HEK293 (cell line): ENCODE results near the gene ANKRD13A.

Experiments used
- REPIN1 ChIP-seq: fragments of 450-650 bp; formaldehyde crosslinking; IDR thresholded peaks from 2 replicates; pipeline ENCODE4 v1.5.1; 2017; ENCODE audit warnings: missing biosample characterization, missing genetic modification characterization, low read depth
- SP2 ChIP-seq: fragments of 450-650 bp; formaldehyde crosslinking; IDR thresholded peaks from 2 replicates; pipeline ENCODE4 v1.5.1; 2016; ENCODE audit warnings: missing biosample characterization, missing genetic modification characterization
- ZBTB20 ChIP-seq: fragments of 450-650 bp; formaldehyde crosslinking; IDR thresholded peaks from 2 replicates; pipeline ENCODE4 v1.5.1; 2016; ENCODE audit warnings: missing biosample characterization, missing genetic modification characterization
- ZFP41 ChIP-seq: fragments of 450-650 bp; formaldehyde crosslinking; IDR thresholded peaks from 2 replicates; pipeline ENCODE4 v1.5.1; 2016; ENCODE audit warnings: missing biosample characterization, missing genetic modification characterization, borderline replicate concordance
- ZNF324 ChIP-seq: fragments of 450-650 bp; formaldehyde crosslinking; IDR thresholded peaks from 2 replicates; pipeline ENCODE4 v1.5.1; 2016; ENCODE audit warnings: missing biosample characterization, missing genetic modification characterization
- ZNF777 ChIP-seq: fragments of 450-650 bp; formaldehyde crosslinking; IDR thresholded peaks from 2 replicates; pipeline ENCODE4 v1.5.1; 2017; ENCODE audit warnings: missing biosample characterization, missing genetic modification characterization, borderline replicate concordance
- TF ChIP-seq, protein P1 (sequence below): fragments of 450-650 bp; formaldehyde crosslinking; IDR thresholded peaks from 2 replicates; pipeline ENCODE4 v1.5.1; 2016; ENCODE audit warnings: missing biosample characterization, missing genetic modification characterization, borderline replicate concordance

ANKRD13A gene

DNA sequence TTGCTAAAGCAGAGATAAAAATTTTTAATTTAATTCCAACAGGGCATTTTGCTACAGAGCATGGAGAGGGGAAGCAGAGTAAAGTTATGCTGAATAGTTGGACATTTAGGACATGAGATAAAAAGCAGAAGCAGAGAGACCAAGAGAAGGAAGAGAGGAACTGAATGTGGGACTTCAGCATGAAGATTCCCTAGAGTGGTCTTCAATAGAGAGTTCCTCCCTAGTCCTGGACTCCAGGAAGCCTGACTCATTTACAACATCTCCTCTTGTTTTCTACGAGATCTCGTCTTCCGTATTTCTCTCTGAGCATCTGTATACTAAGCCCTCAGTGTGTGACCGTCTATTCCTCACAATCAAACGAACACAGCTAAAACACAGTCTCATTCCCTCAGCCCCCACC lies 89.7 kb downstream of the ANKRD13A start (continued):
- TF ChIP-seq, protein P1, sequence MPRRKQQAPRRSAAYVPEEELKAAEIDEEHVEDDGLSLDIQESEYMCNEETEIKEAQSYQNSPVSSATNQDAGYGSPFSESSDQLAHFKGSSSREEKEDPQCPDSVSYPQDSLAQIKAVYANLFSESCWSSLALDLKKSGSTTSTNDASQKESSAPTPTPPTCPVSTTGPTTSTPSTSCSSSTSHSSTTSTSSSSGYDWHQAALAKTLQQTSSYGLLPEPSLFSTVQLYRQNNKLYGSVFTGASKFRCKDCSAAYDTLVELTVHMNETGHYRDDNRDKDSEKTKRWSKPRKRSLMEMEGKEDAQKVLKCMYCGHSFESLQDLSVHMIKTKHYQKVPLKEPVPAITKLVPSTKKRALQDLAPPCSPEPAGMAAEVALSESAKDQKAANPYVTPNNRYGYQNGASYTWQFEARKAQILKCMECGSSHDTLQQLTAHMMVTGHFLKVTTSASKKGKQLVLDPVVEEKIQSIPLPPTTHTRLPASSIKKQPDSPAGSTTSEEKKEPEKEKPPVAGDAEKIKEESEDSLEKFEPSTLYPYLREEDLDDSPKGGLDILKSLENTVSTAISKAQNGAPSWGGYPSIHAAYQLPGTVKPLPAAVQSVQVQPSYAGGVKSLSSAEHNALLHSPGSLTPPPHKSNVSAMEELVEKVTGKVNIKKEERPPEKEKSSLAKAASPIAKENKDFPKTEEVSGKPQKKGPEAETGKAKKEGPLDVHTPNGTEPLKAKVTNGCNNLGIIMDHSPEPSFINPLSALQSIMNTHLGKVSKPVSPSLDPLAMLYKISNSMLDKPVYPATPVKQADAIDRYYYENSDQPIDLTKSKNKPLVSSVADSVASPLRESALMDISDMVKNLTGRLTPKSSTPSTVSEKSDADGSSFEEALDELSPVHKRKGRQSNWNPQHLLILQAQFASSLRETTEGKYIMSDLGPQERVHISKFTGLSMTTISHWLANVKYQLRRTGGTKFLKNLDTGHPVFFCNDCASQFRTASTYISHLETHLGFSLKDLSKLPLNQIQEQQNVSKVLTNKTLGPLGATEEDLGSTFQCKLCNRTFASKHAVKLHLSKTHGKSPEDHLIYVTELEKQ (tag by site-specific recombination): no peak
- TF ChIP-seq ZNF777 (tag by site-specific recombination) (no peak), ZFP41 (tag by site-specific recombination) (no peak), ZNF324 (tag by site-specific recombination) (no peak), ZBTB20 (tag by site-specific recombination) (no peak), REPIN1 (tag by site-specific recombination) (no peak), SP2 (tag by site-specific recombination) (no peak)
- TF ChIP-seq, all 188 proteins: peak for 0
